K562 (cell line): ENCODE measurements around the gene ATCAY. TPM values are rescaled to one million over a fixed set of nuclear protein-coding genes. Genes with fewer than 3 reads are reported as not detected.

Source experiments
- AFF4 ChIP-seq: sonication (generic); formaldehyde crosslinking; IDR thresholded peaks from 2 replicates; pipeline ENCODE4 v1.8.0; 2023; ENCODE audit warnings: mild to moderate bottlenecking, missing genetic modification reagents
- CEBPB ChIP-seq: fragments of 450-650 bp; IDR thresholded peaks from 2 replicates; pipeline ENCODE4 v1.6.1; 2016; ENCODE audit warnings: missing genetic modification characterization, missing compliant biosample characterization
- CHD7 ChIP-seq: fragments of 200-600 bp; sonication (generic); IDR thresholded peaks from one replicate; pipeline ENCODE4 v1.6.1; 2012; ENCODE audit warnings: mild to moderate bottlenecking, low read depth, low read length, inconsistent platforms
- KLF1 ChIP-seq: fragments of 450-650 bp; IDR thresholded peaks from 2 replicates; pipeline ENCODE4 v1.6.1; 2016; ENCODE audit warnings: missing genetic modification characterization, missing compliant biosample characterization
- RBM14 ChIP-seq: fragments of 200-400 bp; formaldehyde crosslinking; IDR thresholded peaks from 2 replicates; pipeline ENCODE4 v1.6.1; 2018; ENCODE audit warnings: low read depth, mild to moderate bottlenecking, low read length, moderate library complexity, borderline replicate concordance; ENCODE audit not compliant: insufficient read depth
- SMARCE1 ChIP-seq: fragments of 450-650 bp; IDR thresholded peaks from 2 replicates; pipeline ENCODE4 v1.7.1; 2016; ENCODE audit warnings: mild to moderate bottlenecking
- ZFPM2 ChIP-seq: fragments of 250-450 bp; sonication (Bioruptor Pico); IDR thresholded peaks from 2 replicates; pipeline ENCODE4 v1.5.1; 2022; ENCODE audit warnings: mild to moderate bottlenecking
- ZNF316 ChIP-seq: fragments of 450-650 bp; IDR thresholded peaks from 2 replicates; pipeline ENCODE4 v1.6.1; 2016
- ZNF583 ChIP-seq: fragments of 250-450 bp; sonication (Bioruptor Pico); IDR thresholded peaks from 2 replicates; pipeline ENCODE4 v1.4.0; 2020
- ZNF655 ChIP-seq: fragments of 250-450 bp; sonication (Bioruptor Pico); IDR thresholded peaks from 2 replicates; pipeline ENCODE4 v1.5.0; 2021
- ZNF785 ChIP-seq: fragments of 250-450 bp; sonication (Bioruptor Pico); IDR thresholded peaks from 2 replicates; pipeline ENCODE4 v1.4.0; 2020; ENCODE audit warnings: mild to moderate bottlenecking
- polyA plus RNA-seq, 8 experiments: library from polyadenylated mRNA; depleted of rRNA in 4 of 8; stranded (reverse) in 5 of 8; unstranded in 3 of 8; fragments of >200 nt; fragmentation: Nextera tagmentation in 2 of 8; fragmentation: Illumina TruSeq in 1 of 8; extraction: Ambion mirVana in 2 of 8; extraction: Trizol in 1 of 8; gene quantifications; 2 replicates each; pipeline versions ENCODE4 v1.2.1 to v1.2.3, GENCODE V29; 2011 to 2014; ENCODE audit warnings: inconsistent platforms in 1 of 8, missing spikeins in 1 of 8
- total RNA-seq, 7 experiments: library from RNA; depleted of rRNA in 6 of 7; stranded (reverse); fragments of >200 nt in 6 of 7; fragmentation: Illumina TruSeq in 2 of 7; extraction: Trizol in 2 of 7; gene quantifications; 2 replicates each; pipeline versions ENCODE4 v1.2.1 to v1.2.3, GENCODE V29; 2011 to 2021; ENCODE audit warnings: low replicate concordance in 1 of 7

Gene ATCAY
- total and polyA plus RNA-seq, 9 of the 15 experiments (the other 6 are each of a cell fraction or from before 2014, with no cell fraction given): not detected

GRCh38 chr19:3968556-3969434, 88.3 kb downstream of the ATCAY start (continued):
- TF ChIP-seq CHD7 (no peak), RBM14 (no peak), ZNF655 (no peak), AFF4 (CRISPR knock-in tag) (no peak), KLF1 (tag) (no peak), CEBPB (tag) (no peak), ZNF583 (CRISPR knock-in tag) (no peak), ZFPM2 (CRISPR knock-in tag) (no peak), ZNF785 (CRISPR knock-in tag) (no peak), ZNF316 (no peak), SMARCE1 (no peak)
